ENCODE results near the gene SYT2. TPM values are rescaled to one million over a fixed set of nuclear protein-coding genes. Genes with fewer than 3 reads are reported as not detected.
A peak's percentile ranks its signal among the peaks of the same experiment; 100 is the strongest.

The SYT2 gene
- total RNA-seq, result 2.3 and 2.6 TPM in 2 replicates
- long read RNA-seq, partial matches to known transcripts, result 0 of 1 reads
- long read RNA-seq, other reads (novel, unspliced or antisense), result 1 of 1 reads

- peaks cover 86% of the 10 kb centered on the region for H3K27me3 Mint-ChIP-seq (ENCODE audit: low read depth)
- H3K9me3 Mint-ChIP-seq, result no peaks in the 10 kb centered on the region
Observed at GRCh38 chr1:202710070-202711045, at the start of gene SYT2. Gene SYT2 (minus strand): TSS chr1:202710454. CDS start chr1:202605772, 104,682 bp downstream.

GRCh38 chr1:202756391-202756790 is 46.1 kb upstream of the SYT2 start:
- H3K4me3 Mint-ChIP-seq, result no peak overlapping the region
- peaks cover 15% of the 10 kb centered on the region for H3K36me3 Mint-ChIP-seq (ENCODE audit: low read depth)
- H3K4me1 Mint-ChIP-seq, result no peaks in the 10 kb centered on the region
- no peaks in the 10 kb centered on the region for H3K9me3 Mint-ChIP-seq
- no peaks in the 10 kb centered on the region for H3K27me3 Mint-ChIP-seq (ENCODE audit: low read depth)
- no peak for DNase-seq (ENCODE audit: low read depth, low spot score)
- H3K27ac Mint-ChIP-seq (ENCODE audit: unreplicated experiment), result no peak overlapping the region
- no peak for TF ChIP-seq CTCF (conservative IDR thresholded peaks at IDR 0.05)

More at GRCh38 chr1:202710070-202711045, at the start of gene SYT2:
- Mint-ChIP-seq H3K27ac (ENCODE audit: unreplicated experiment) (no peak within 1 kb of the TSS), H3K36me3 (ENCODE audit: low read depth) (no peaks in the 10 kb centered on the region), H3K4me1 (peaks cover 17% of the 10 kb centered on the region), H3K4me3 (peak within 1 kb of the TSS; percentile 72)
- peak; percentile 57 for DNase-seq (ENCODE audit: low read depth, low spot score)
- no peak for TF ChIP-seq CTCF (conservative IDR thresholded peaks at IDR 0.05)

GRCh38 chr1:202754293-202754692 is 44.0 kb upstream of the SYT2 start:
- Mint-ChIP-seq H3K9me3 (no peaks in the 10 kb centered on the region), H3K36me3 (ENCODE audit: low read depth) (peaks cover 12% of the 10 kb centered on the region), H3K27me3 (ENCODE audit: low read depth) (no peaks in the 10 kb centered on the region), H3K27ac (ENCODE audit: unreplicated experiment) (no peak overlapping the region), H3K4me3 (no peak overlapping the region), H3K4me1 (no peaks in the 10 kb centered on the region)
- TF ChIP-seq CTCF (conservative IDR thresholded peaks at IDR 0.05), result no peak
- no peak for DNase-seq (ENCODE audit: low read depth, low spot score)

GRCh38 chr1:202752774-202753173 is 42.5 kb upstream of the SYT2 start:
- DNase-seq (ENCODE audit: low read depth, low spot score), result no peak
- H3K36me3 Mint-ChIP-seq (ENCODE audit: low read depth), result peaks cover 21% of the 10 kb centered on the region
- H3K4me3 Mint-ChIP-seq, result no peak overlapping the region
- no peaks in the 10 kb centered on the region for H3K27me3 Mint-ChIP-seq (ENCODE audit: low read depth)
- no peaks in the 10 kb centered on the region for H3K9me3 Mint-ChIP-seq
- H3K27ac Mint-ChIP-seq (ENCODE audit: unreplicated experiment), result no peak overlapping the region
- H3K4me1 Mint-ChIP-seq, result no peaks in the 10 kb centered on the region
- no peak for TF ChIP-seq CTCF (conservative IDR thresholded peaks at IDR 0.05)

- H3K4me1 Mint-ChIP-seq, result no peaks in the 10 kb centered on the region
- no peak for TF ChIP-seq CTCF (conservative IDR thresholded peaks at IDR 0.05)
- H3K27ac Mint-ChIP-seq (ENCODE audit: unreplicated experiment), result no peak overlapping the region
- no peaks in the 10 kb centered on the region for H3K9me3 Mint-ChIP-seq
- H3K36me3 Mint-ChIP-seq (ENCODE audit: low read depth), result peaks cover 28% of the 10 kb centered on the region
- H3K4me3 Mint-ChIP-seq, result no peak overlapping the region
- no peaks in the 10 kb centered on the region for H3K27me3 Mint-ChIP-seq (ENCODE audit: low read depth)
- no peak for DNase-seq (ENCODE audit: low read depth, low spot score)
Observed at GRCh38 chr1:202750761-202751160, 40.5 kb upstream of the SYT2 start.
